HCT116 (cell line): ENCODE results near the gene SEMA7A. TPM values are rescaled to one million over a fixed set of nuclear protein-coding genes. Genes with fewer than 3 reads are reported as not detected.

Experiments used
- ATAC-seq: fragments of 200-7000 bp; cut with Tn5 transposase; 2 replicates; pipeline ENCODE4 v1.9.1; 2020; ENCODE audit warnings: mild to moderate bottlenecking, moderate library complexity
- BruUV-seq: library from RNA; stranded (reverse); fragments of 400-500 nt; replicated peaks from 2 replicates; lab custom pipeline; 2021; lab: Mats Ljungman, UMichigan
- CTCF ChIA-PET: fragments of 300-600 bp; sonication (Branson Sonifier 250); formaldehyde crosslinking; loops from one replicate; lab custom pipeline; 2021; ENCODE audit warnings: antibody characterized with exemption; lab: Charles Lee
- POLR2A ChIA-PET: fragments of 300-600, 350-600 bp; sonication (Branson Sonifier 250); formaldehyde crosslinking; loops from one replicate; lab custom pipeline; 2021; ENCODE audit warnings: antibody characterized with exemption; lab: Charles Lee
- RAD21 ChIA-PET, 2 experiments: fragments of 300-600 bp; sonication (Branson Sonifier 250); formaldehyde crosslinking; loops; one replicate each; lab custom pipeline; 2023; ENCODE audit warnings: low total read pairs in 2 of 2; ENCODE audit not compliant: uncharacterized antibody in 2 of 2, unreplicated experiment in 2 of 2, low non-redundant PET in 1 of 2; lab: Charles Lee
- DNase-seq: peaks from one replicate; pipeline ENCODE4 v3.0.0-alpha.2; 2010; ENCODE audit warnings: low read depth, low spot score
- H2AFZ ChIP-seq: fragments of 200-600 bp; shearing (Covaris generic), sonication (generic); 2 replicates; pipeline ENCODE4 v1.6.1; 2017; ENCODE audit warnings: low read depth, mixed run types, mixed read lengths, antibody characterized with exemption, low read length; ENCODE audit not compliant: poor library complexity, severe bottlenecking
- H3K27ac ChIP-seq: 2 replicates; pipeline ENCODE4 v1.5.1; 2012; ENCODE audit warnings: low read depth, low read length
- H3K27me3 ChIP-seq: fragments of 200-600 bp; sonication (generic); 2 replicates; pipeline ENCODE4 v1.6.1; 2016; ENCODE audit warnings: mixed run types, low read length, mixed read lengths; ENCODE audit not compliant: insufficient read depth
- H3K36me3 ChIP-seq, 2 experiments: fragments of 200-500 bp in 1 of 2; fragments of 200-600 bp in 1 of 2; sonication (Bioruptor generic) in 1 of 2; sonication (generic) in 1 of 2; 2 replicates each; pipeline versions ENCODE4 v1.5.1 to v1.6.1; 2014 to 2016; ENCODE audit warnings: low read length in 2 of 2, inconsistent platforms in 1 of 2, mixed read lengths in 1 of 2, mixed run types in 1 of 2; ENCODE audit not compliant: insufficient read depth in 2 of 2, control insufficient read depth in 1 of 2
- H3K4me1 ChIP-seq, 2 experiments: fragments of 200-600 bp in 1 of 2; sonication (generic) in 1 of 2; 2 replicates each; pipeline versions ENCODE4 v1.5.1 to v1.6.1; 2012 to 2017; ENCODE audit warnings: low read length in 2 of 2, inconsistent platforms in 1 of 2, mild to moderate bottlenecking in 1 of 2, mixed read lengths in 1 of 2, mixed run types in 1 of 2, moderate library complexity in 1 of 2; ENCODE audit not compliant: insufficient read depth in 2 of 2, control insufficient read depth in 1 of 2
- H3K4me2 ChIP-seq: fragments of 200-600 bp; sonication (generic); 2 replicates; pipeline ENCODE4 v1.6.1; 2017; ENCODE audit warnings: mixed run types, low read length, mixed read lengths
- H3K4me3 ChIP-seq, 2 experiments: fragments of 200-600 bp in 1 of 2; sonication (generic) in 1 of 2; replicated peaks in 1 of 2; 2 replicates each; pipeline ENCODE4 v1.5.1; 2011 to 2016; ENCODE audit warnings: low read length in 2 of 2, control low read depth in 1 of 2, low read depth in 1 of 2, mild to moderate bottlenecking in 1 of 2, mixed read lengths in 1 of 2, mixed run types in 1 of 2
- H3K79me2 ChIP-seq: fragments of 200-600 bp; sonication (generic); 2 replicates; pipeline ENCODE4 v1.6.1; 2017; ENCODE audit warnings: mild to moderate bottlenecking, mixed run types, low read length, moderate library complexity, mixed read lengths; ENCODE audit not compliant: insufficient read depth
- H3K9ac ChIP-seq: fragments of 200-600 bp; sonication (generic); 2 replicates; pipeline ENCODE4 v1.6.1; 2016; ENCODE audit warnings: low read length, mixed read lengths
- H3K9me2 ChIP-seq: fragments of 200-600 bp; sonication (generic), shearing (Covaris generic); 2 replicates; pipeline ENCODE4 v1.6.1; 2017; ENCODE audit warnings: mixed run types, mild to moderate bottlenecking, moderate library complexity; ENCODE audit not compliant: insufficient read depth
- H3K9me3 ChIP-seq, 2 experiments: fragments of 200-500 bp in 1 of 2; fragments of 200-600 bp in 1 of 2; sonication (Bioruptor generic) in 1 of 2; sonication (generic) in 1 of 2; 2 replicates each; pipeline ENCODE4 v1.6.1; 2014 to 2017; ENCODE audit warnings: low read length in 2 of 2, mixed read lengths in 2 of 2, inconsistent platforms in 1 of 2, low read depth in 1 of 2, mild to moderate bottlenecking in 1 of 2, mixed run types in 1 of 2, moderate library complexity in 1 of 2; ENCODE audit not compliant: control insufficient read depth in 1 of 2, insufficient read depth in 1 of 2
- H4K20me1 ChIP-seq: fragments of 200-600 bp; sonication (generic), shearing (Covaris generic); 2 replicates; pipeline ENCODE4 v1.6.1; 2017; ENCODE audit warnings: mixed run types, mild to moderate bottlenecking, moderate library complexity; ENCODE audit not compliant: insufficient read depth
- CBX3 ChIP-seq: IDR thresholded peaks from 2 replicates; pipeline ENCODE4 v1.6.1; 2012; ENCODE audit warnings: low read depth
- CEBPB ChIP-seq: IDR thresholded peaks from 2 replicates; pipeline ENCODE4 v1.6.1; 2012; ENCODE audit warnings: low read depth
- CTCF ChIP-seq, 3 experiments: fragments of 200-600 bp in 1 of 3; sonication (generic) in 1 of 3; IDR thresholded peaks in 2 of 3; conservative IDR thresholded peaks in 1 of 3; 2 replicates each; pipeline ENCODE4 v1.5.1; 2012 to 2017; ENCODE audit warnings: low read depth in 2 of 3, low read length in 2 of 3, antibody characterized with exemption in 1 of 3, borderline replicate concordance in 1 of 3, control low read depth in 1 of 3, mild to moderate bottlenecking in 1 of 3, mixed read lengths in 1 of 3, mixed run types in 1 of 3, moderate library complexity in 1 of 3; ENCODE audit not compliant: insufficient read depth in 1 of 3
- EZH2 ChIP-seq: fragments of 200-600 bp; sonication (generic); IDR thresholded peaks from 2 replicates; pipeline ENCODE4 v1.6.1; 2017; ENCODE audit warnings: antibody characterized with exemption, mixed run types
- JUND ChIP-seq: IDR thresholded peaks from 2 replicates; pipeline ENCODE4 v1.6.1; 2012
- MAX ChIP-seq: IDR thresholded peaks from 2 replicates; pipeline ENCODE4 v1.6.1; 2012
- SP1 ChIP-seq: IDR thresholded peaks from 2 replicates; pipeline ENCODE4 v1.6.1; 2012; ENCODE audit warnings: low read depth
- YY1 ChIP-seq: IDR thresholded peaks from 2 replicates; pipeline ENCODE4 v1.6.1; 2011; ENCODE audit warnings: low read length, low read depth, moderate library complexity, mild to moderate bottlenecking; ENCODE audit not compliant: insufficient replicate concordance; ENCODE audit errors: extremely low read depth
- ZBTB33 ChIP-seq: IDR thresholded peaks from 2 replicates; pipeline ENCODE4 v1.6.1; 2011; ENCODE audit warnings: mild to moderate bottlenecking, low read length, moderate library complexity; ENCODE audit not compliant: insufficient replicate concordance; ENCODE audit errors: extremely low read depth
- ZFX ChIP-seq: fragments of 450-650 bp; IDR thresholded peaks from 2 replicates; pipeline ENCODE4 v1.6.1; 2017
- ZNF274 ChIP-seq: fragments of 200-500 bp; sonication (Bioruptor generic); IDR thresholded peaks from 2 replicates; pipeline ENCODE4 v1.6.1; 2014; ENCODE audit warnings: mild to moderate bottlenecking, low read depth, low read length, inconsistent platforms
- intact Hi-C: fragments of 100-400 bp; cut with micrococcal nuclease; formaldehyde crosslinking; loops from 2 replicates; pipeline ENCODE4 v1.10.0; 2022
- total RNA-seq: library from RNA; stranded (reverse); gene quantifications from one replicate; pipeline ENCODE4 v1.2.1, GENCODE V29; 2021; ENCODE audit not compliant: unreplicated experiment

SEMA7A gene
- total RNA-seq, 1 experiment from 2014 or later, result 13.8 TPM

- Histone ChIP-seq H3K79me2 (peaks cover 95% of the 10 kb centered on the region), H4K20me1 (no peaks in the 10 kb centered on the region), H2AFZ (no peak overlapping the region), H3K4me1 (peaks cover 27 to 89% of the 10 kb centered on the region in 2 experiments), H3K27ac (peak overlapping the region; percentile 1; the same call in 1 of the 2 replicates), H3K9me3 (no peaks in the 10 kb centered on the region), H3K4me3 (no peak overlapping the region), H3K9me2 (no peaks in the 10 kb centered on the region), H3K27me3 (no peaks in the 10 kb centered on the region), H3K36me3 (peaks cover 0 to 5% of the 10 kb centered on the region in 2 experiments; a peak in 1 of 4 replicates), H3K4me2 (0 out of 2 replicates have a peak overlapping the region, but pooled peaks have one; percentile 8), H3K9ac (no peak overlapping the region)
- TF ChIP-seq JUND (no peak), EZH2 (no peak), ZBTB33 (no peak), ZFX (no peak), CEBPB (no peak), CTCF (IDR thresholded peaks at IDR 0.05 in 2 of 3, conservative IDR thresholded peaks at IDR 0.05 in 1 of 3; ENCODE audit: borderline replicate concordance in 1 of 3, insufficient read depth in 1 of 3, low read depth in 2 of 3, low read length in 2 of 3) (no peak), ZNF274 (no peak), MAX (no peak), YY1 (no peak), SP1 (no peak), CBX3 (no peak)
- intact Hi-C loops, result no loop called here
- no TSS peak for BruUV-seq
- no peak for DNase-seq
- ChIA-PET RAD21 (no interaction called here), CTCF (no interaction called here), POLR2A (interaction anchor here (1.4 to 2.1 kb wide), 2 partner anchors 9 to 23 kb away, joined by 3 to 6 read pairs; no protein-coding TSS in a partner anchor)
- ATAC-seq, result no peak
Measured at GRCh38 chr15:74428970-74429780, 4.6 kb downstream of the SEMA7A start.
